HEK293 (cell line): ENCODE results near the gene AFG3L2.
A peak's percentile ranks its signal among the peaks of the same experiment; 100 is the strongest.

Source experiments
- CTCF ChIA-PET: fragments of 350-600 bp; formaldehyde crosslinking; extraction: SDS; loops from one replicate; lab custom pipeline; 2021; ENCODE audit warnings: antibody characterized with exemption; lab: Yijun Ruan, JAX
- POLR2A ChIA-PET: fragments of 300-600 bp; formaldehyde crosslinking; extraction: SDS; loops from one replicate; lab custom pipeline; 2020; ENCODE audit warnings: antibody characterized with exemption, inconsistent platforms; lab: Yijun Ruan, JAX
- H3K27ac ChIP-seq: fragments of 200-500 bp; sonication (Bioruptor generic); 2 replicates; pipeline ENCODE4 v1.5.1; 2014; ENCODE audit warnings: low read depth, low read length, control low read depth, inconsistent platforms; ENCODE audit errors: extremely low read depth
- H3K36me3 ChIP-seq, 2 experiments: fragments of 200-500 bp in 1 of 2; sonication (Bioruptor generic) in 1 of 2; 1 replicate in 1 of 2; 2 replicates in 1 of 2; pipeline ENCODE4 v1.5.1; 2014 to 2017; ENCODE audit warnings: inconsistent platforms in 2 of 2, low read length in 2 of 2; ENCODE audit not compliant: control insufficient read depth in 2 of 2, insufficient read depth in 1 of 2
- H3K4me1 ChIP-seq: fragments of 200-500 bp; sonication (Bioruptor generic); 2 replicates; pipeline ENCODE4 v1.5.1; 2014; ENCODE audit warnings: mild to moderate bottlenecking, low read length, inconsistent platforms; ENCODE audit not compliant: control insufficient read depth, insufficient read depth
- H3K4me3 ChIP-seq: 2 replicates; pipeline ENCODE4 v1.5.1; 2011; ENCODE audit warnings: low read depth, mild to moderate bottlenecking, control low read depth, low read length, moderate library complexity
- H3K9me3 ChIP-seq: fragments of 200-500 bp; sonication (Bioruptor generic); 2 replicates; pipeline ENCODE4 v1.5.1; 2014; ENCODE audit warnings: low read depth, low read length, inconsistent platforms; ENCODE audit not compliant: control insufficient read depth, insufficient read depth
- GLIS1 ChIP-seq: fragments of 450-650 bp; formaldehyde crosslinking; IDR thresholded peaks from 2 replicates; pipeline ENCODE4 v1.5.1; 2016; ENCODE audit warnings: missing biosample characterization, missing genetic modification characterization
- GLIS2 ChIP-seq: fragments of 450-650 bp; formaldehyde crosslinking; IDR thresholded peaks from 2 replicates; pipeline ENCODE4 v1.5.1; 2016; ENCODE audit warnings: missing biosample characterization, missing genetic modification characterization
- ZFP37 ChIP-seq: fragments of 450-650 bp; formaldehyde crosslinking; IDR thresholded peaks from 2 replicates; pipeline ENCODE4 v1.5.1; 2016; ENCODE audit warnings: missing biosample characterization, missing genetic modification characterization
- ZFP69B ChIP-seq: fragments of 450-650 bp; formaldehyde crosslinking; IDR thresholded peaks from 2 replicates; pipeline ENCODE4 v1.5.1; 2016; ENCODE audit warnings: missing biosample characterization, missing genetic modification characterization
- ZNF184 ChIP-seq: fragments of 450-650 bp; IDR thresholded peaks from 2 replicates; pipeline ENCODE4 v1.5.1; 2018; ENCODE audit warnings: missing biosample characterization, mild to moderate bottlenecking, missing genetic modification characterization
- ZNF2 ChIP-seq: fragments of 450-650 bp; formaldehyde crosslinking; IDR thresholded peaks from 2 replicates; pipeline ENCODE4 v1.5.1; 2016; ENCODE audit warnings: missing biosample characterization, missing genetic modification characterization
- ZNF202 ChIP-seq: fragments of 450-650 bp; formaldehyde crosslinking; IDR thresholded peaks from 2 replicates; pipeline ENCODE4 v1.5.1; 2016; ENCODE audit warnings: missing biosample characterization, missing genetic modification characterization, borderline replicate concordance
- ZNF223 ChIP-seq: fragments of 450-650 bp; formaldehyde crosslinking; IDR thresholded peaks from 2 replicates; pipeline ENCODE4 v1.5.1; 2016; ENCODE audit warnings: missing biosample characterization, missing genetic modification characterization
- ZNF248 ChIP-seq: fragments of 450-650 bp; formaldehyde crosslinking; IDR thresholded peaks from 2 replicates; pipeline ENCODE4 v1.5.1; 2017; ENCODE audit warnings: missing biosample characterization, missing genetic modification characterization
- ZNF449 ChIP-seq: fragments of 450-650 bp; formaldehyde crosslinking; IDR thresholded peaks from 2 replicates; pipeline ENCODE4 v1.5.1; 2017; ENCODE audit warnings: missing biosample characterization, mild to moderate bottlenecking, missing genetic modification characterization, moderate library complexity
- ZNF624 ChIP-seq: fragments of 450-650 bp; formaldehyde crosslinking; IDR thresholded peaks from 2 replicates; pipeline ENCODE4 v1.5.1; 2017; ENCODE audit warnings: missing biosample characterization, missing genetic modification characterization
- ZNF660 ChIP-seq: fragments of 450-650 bp; IDR thresholded peaks from 2 replicates; pipeline ENCODE4 v1.5.1; 2018; ENCODE audit warnings: missing biosample characterization, mild to moderate bottlenecking, missing genetic modification characterization
- ZNF692 ChIP-seq: fragments of 450-650 bp; formaldehyde crosslinking; IDR thresholded peaks from 2 replicates; pipeline ENCODE4 v1.5.1; 2016; ENCODE audit warnings: missing biosample characterization, missing genetic modification characterization
- ZSCAN5A ChIP-seq: fragments of 450-650 bp; formaldehyde crosslinking; IDR thresholded peaks from 2 replicates; pipeline ENCODE4 v1.5.1; 2016; ENCODE audit warnings: missing biosample characterization, missing genetic modification characterization
- ZXDB ChIP-seq: fragments of 450-650 bp; formaldehyde crosslinking; IDR thresholded peaks from 2 replicates; pipeline ENCODE4 v1.5.1; 2016; ENCODE audit warnings: missing biosample characterization, missing genetic modification characterization
- TF ChIP-seq, protein P1 (sequence below): fragments of 450-650 bp; formaldehyde crosslinking; IDR thresholded peaks from 2 replicates; pipeline ENCODE4 v1.5.1; 2016; ENCODE audit warnings: missing biosample characterization, missing genetic modification characterization
- TF ChIP-seq, protein P2 (sequence below): fragments of 450-650 bp; formaldehyde crosslinking; IDR thresholded peaks from 2 replicates; pipeline ENCODE4 v1.5.1; 2017; ENCODE audit warnings: missing biosample characterization, missing genetic modification characterization

Gene AFG3L2

DNA sequence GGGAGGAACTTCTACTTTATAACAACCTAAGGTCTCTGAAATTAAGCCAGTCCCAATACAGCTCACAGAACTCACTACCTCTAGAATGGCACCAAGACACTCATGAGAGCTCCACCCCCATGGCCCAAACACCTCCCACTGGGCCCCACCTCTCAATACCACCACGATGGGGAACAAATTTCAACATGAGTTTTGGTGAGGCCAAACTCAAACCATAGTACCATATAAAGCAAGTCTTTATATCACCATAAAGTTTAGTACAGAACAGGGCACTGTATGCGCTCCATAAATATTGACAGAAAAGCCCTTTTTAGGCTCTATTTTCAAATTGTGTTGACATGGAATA lies 3.3 kb downstream of the AFG3L2 start:
- Histone ChIP-seq H3K9me3 (no peaks in the 10 kb centered on the region), H3K36me3 (peaks cover 17 to 18% of the 10 kb centered on the region in 2 experiments; a peak in 2 of 3 replicates), H3K27ac (0 out of 2 replicates have a peak overlapping the region, but pooled peaks have one; percentile 1), H3K4me3 (no peak overlapping the region), H3K4me1 (peaks cover 16% of the 10 kb centered on the region)
- ChIA-PET CTCF (interaction anchor here (0.6 to 2.0 kb wide), 5 partner anchors 19 to 45 kb away, joined by 3 to 9 read pairs (median 3); no protein-coding TSS in a partner anchor), POLR2A (interaction anchor here (0.6 kb wide), 1 partner anchor 33 kb away, joined by 3 read pairs; no protein-coding TSS in a partner anchor)
- TF ChIP-seq ZNF660 (tag by site-specific recombination) (no peak), ZNF202 (tag by site-specific recombination) (no peak), ZNF248 (tag by site-specific recombination) (no peak), ZNF2 (tag by site-specific recombination) (no peak), ZNF624 (tag by site-specific recombination) (no peak), ZSCAN5A (tag by site-specific recombination) (no peak), ZNF692 (tag by site-specific recombination) (peak; percentile 85), ZFP37 (tag by site-specific recombination) (no peak), ZFP69B (tag by site-specific recombination) (peak; percentile 66; the same call in 1 of the 2 replicates), GLIS1 (peak; percentile 26; the same call in 1 of the 2 replicates), ZNF223 (no peak)
- TF ChIP-seq, protein P1, sequence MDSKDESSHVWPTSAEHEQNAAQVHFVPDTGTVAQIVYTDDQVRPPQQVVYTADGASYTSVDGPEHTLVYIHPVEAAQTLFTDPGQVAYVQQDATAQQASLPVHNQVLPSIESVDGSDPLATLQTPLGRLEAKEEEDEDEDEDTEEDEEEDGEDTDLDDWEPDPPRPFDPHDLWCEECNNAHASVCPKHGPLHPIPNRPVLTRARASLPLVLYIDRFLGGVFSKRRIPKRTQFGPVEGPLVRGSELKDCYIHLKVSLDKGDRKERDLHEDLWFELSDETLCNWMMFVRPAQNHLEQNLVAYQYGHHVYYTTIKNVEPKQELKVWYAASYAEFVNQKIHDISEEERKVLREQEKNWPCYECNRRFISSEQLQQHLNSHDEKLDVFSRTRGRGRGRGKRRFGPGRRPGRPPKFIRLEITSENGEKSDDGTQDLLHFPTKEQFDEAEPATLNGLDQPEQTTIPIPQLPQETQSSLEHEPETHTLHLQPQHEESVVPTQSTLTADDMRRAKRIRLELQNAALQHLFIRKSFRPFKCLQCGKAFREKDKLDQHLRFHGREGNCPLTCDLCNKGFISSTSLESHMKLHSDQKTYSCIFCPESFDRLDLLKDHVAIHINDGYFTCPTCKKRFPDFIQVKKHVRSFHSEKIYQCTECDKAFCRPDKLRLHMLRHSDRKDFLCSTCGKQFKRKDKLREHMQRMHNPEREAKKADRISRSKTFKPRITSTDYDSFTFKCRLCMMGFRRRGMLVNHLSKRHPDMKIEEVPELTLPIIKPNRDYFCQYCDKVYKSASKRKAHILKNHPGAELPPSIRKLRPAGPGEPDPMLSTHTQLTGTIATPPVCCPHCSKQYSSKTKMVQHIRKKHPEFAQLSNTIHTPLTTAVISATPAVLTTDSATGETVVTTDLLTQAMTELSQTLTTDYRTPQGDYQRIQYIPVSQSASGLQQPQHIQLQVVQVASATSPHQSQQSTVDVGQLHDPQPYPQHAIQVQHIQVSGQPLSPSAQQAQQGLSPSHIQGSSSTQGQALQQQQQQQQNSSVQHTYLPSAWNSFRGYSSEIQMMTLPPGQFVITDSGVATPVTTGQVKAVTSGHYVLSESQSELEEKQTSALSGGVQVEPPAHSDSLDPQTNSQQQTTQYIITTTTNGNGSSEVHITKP (tag by site-specific recombination), result 0 out of 2 replicates have a peak, but pooled peaks have one; percentile 9

- peak; percentile 47; the same call in 1 of the 2 replicates for TF ChIP-seq ZXDB (tag by site-specific recombination)
- peak; percentile 61 for TF ChIP-seq ZNF449 (tag by site-specific recombination)
- TF ChIP-seq, protein P2, sequence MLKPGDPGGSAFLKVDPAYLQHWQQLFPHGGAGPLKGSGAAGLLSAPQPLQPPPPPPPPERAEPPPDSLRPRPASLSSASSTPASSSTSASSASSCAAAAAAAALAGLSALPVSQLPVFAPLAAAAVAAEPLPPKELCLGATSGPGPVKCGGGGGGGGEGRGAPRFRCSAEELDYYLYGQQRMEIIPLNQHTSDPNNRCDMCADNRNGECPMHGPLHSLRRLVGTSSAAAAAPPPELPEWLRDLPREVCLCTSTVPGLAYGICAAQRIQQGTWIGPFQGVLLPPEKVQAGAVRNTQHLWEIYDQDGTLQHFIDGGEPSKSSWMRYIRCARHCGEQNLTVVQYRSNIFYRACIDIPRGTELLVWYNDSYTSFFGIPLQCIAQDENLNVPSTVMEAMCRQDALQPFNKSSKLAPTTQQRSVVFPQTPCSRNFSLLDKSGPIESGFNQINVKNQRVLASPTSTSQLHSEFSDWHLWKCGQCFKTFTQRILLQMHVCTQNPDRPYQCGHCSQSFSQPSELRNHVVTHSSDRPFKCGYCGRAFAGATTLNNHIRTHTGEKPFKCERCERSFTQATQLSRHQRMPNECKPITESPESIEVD (tag by site-specific recombination), result peak; percentile 78
- no peak for TF ChIP-seq GLIS2 (tag by site-specific recombination)
- no peak for TF ChIP-seq ZNF184 (tag by site-specific recombination)
- TF ChIP-seq, all 188 proteins: peak for 3
- POLR2A ChIA-PET, result interaction anchor here (0.6 to 0.9 kb wide), 2 partner anchors 33 to 34 kb away, joined by 3 to 4 read pairs; partner anchors contain the start of gene PRELID3A
- CTCF ChIA-PET, result interaction anchor here (0.6 to 2.0 kb wide), 6 partner anchors 19 to 527 kb away, joined by 3 to 9 read pairs (median 3); no protein-coding TSS in a partner anchor
- Histone ChIP-seq H3K36me3 (peaks cover 17 to 21% of the 10 kb centered on the region in 2 experiments; a peak in 2 of 3 replicates), H3K4me3 (no peak overlapping the region), H3K4me1 (peaks cover 16% of the 10 kb centered on the region), H3K9me3 (no peaks in the 10 kb centered on the region), H3K27ac (0 out of 2 replicates have a peak overlapping the region, but pooled peaks have one; percentile 1)
These were observed 3.8 kb downstream of the AFG3L2 start for GRCh38 chr18:12373116-12373770.
